ENCODE data around the gene PLEKHG1.

Gene PLEKHG1

GRCh38 chr6:150619275-150619674 lies 19.6 kb downstream of the PLEKHG1 start:
- DNase-seq (ENCODE audit: low read depth in 2 of 2), result no peak

- no peak for DNase-seq (ENCODE audit: low read depth in 2 of 2)
Measured at GRCh38 chr6:150620244-150620643, 20.6 kb downstream of the PLEKHG1 start.

- no peak for DNase-seq (ENCODE audit: low read depth in 2 of 2)
Measured at GRCh38 chr6:150620763-150621162, 21.1 kb downstream of the PLEKHG1 start.

GRCh38 chr6:150622476-150622875 lies 22.8 kb downstream of the PLEKHG1 start:
- no peak for DNase-seq (ENCODE audit: low read depth in 2 of 2)

- no peak for DNase-seq (ENCODE audit: low read depth in 2 of 2)
Measured at GRCh38 chr6:150622941-150623874, 23.5 kb downstream of the PLEKHG1 start.

GRCh38 chr6:150624191-150624590 lies 24.5 kb downstream of the PLEKHG1 start:
- no peak for DNase-seq (ENCODE audit: low read depth in 2 of 2)

- no peak for DNase-seq (ENCODE audit: low read depth in 2 of 2)
Measured at GRCh38 chr6:150625927-150626326, 26.2 kb downstream of the PLEKHG1 start.

- DNase-seq (ENCODE audit: low read depth in 2 of 2), result no peak
Measured at GRCh38 chr6:150627154-150627553, 27.5 kb downstream of the PLEKHG1 start.

GRCh38 chr6:150627585-150628025 lies 27.9 kb downstream of the PLEKHG1 start:
- no peak for DNase-seq (ENCODE audit: low read depth in 2 of 2)

GRCh38 chr6:150628908-150629307 lies 29.2 kb downstream of the PLEKHG1 start:
- DNase-seq (ENCODE audit: low read depth in 2 of 2), result no peak

GRCh38 chr6:150631283-150631983 lies 31.7 kb downstream of the PLEKHG1 start:
- DNase-seq (ENCODE audit: low read depth in 2 of 2), result no peak

GRCh38 chr6:150631984-150632642 lies 32.4 kb downstream of the PLEKHG1 start:
- DNase-seq (ENCODE audit: low read depth in 2 of 2), result no peak

GRCh38 chr6:150632785-150633485 lies 33.2 kb downstream of the PLEKHG1 start:
- no peak for DNase-seq (ENCODE audit: low read depth in 2 of 2)

- DNase-seq (ENCODE audit: low read depth in 2 of 2), result no peak
Measured at GRCh38 chr6:150633486-150633834, 33.8 kb downstream of the PLEKHG1 start.

- no peak for DNase-seq (ENCODE audit: low read depth in 2 of 2)
Measured at GRCh38 chr6:150634176-150634963, 34.7 kb downstream of the PLEKHG1 start.

- DNase-seq (ENCODE audit: low read depth in 2 of 2), result no peak
Measured at GRCh38 chr6:150634964-150635292, 35.2 kb downstream of the PLEKHG1 start.

GRCh38 chr6:150635906-150636514 lies 36.3 kb downstream of the PLEKHG1 start:
- DNase-seq (ENCODE audit: low read depth in 2 of 2), result no peak

GRCh38 chr6:150636808-150637207 lies 37.1 kb downstream of the PLEKHG1 start:
- no peak for DNase-seq (ENCODE audit: low read depth in 2 of 2)

GRCh38 chr6:150637266-150637665 lies 37.6 kb downstream of the PLEKHG1 start:
- DNase-seq (ENCODE audit: low read depth in 2 of 2), result no peak

- no peak for DNase-seq (ENCODE audit: low read depth in 2 of 2)
Measured at GRCh38 chr6:150638267-150638666, 38.6 kb downstream of the PLEKHG1 start.

- no peak for DNase-seq (ENCODE audit: low read depth in 2 of 2)
Measured at GRCh38 chr6:150638765-150639164, 39.1 kb downstream of the PLEKHG1 start.
